Left colon (tissue), 2 donors: ENCODE measurements around the gene DET1. TPM values are rescaled to one million over a fixed set of nuclear protein-coding genes. Genes with fewer than 3 reads are reported as not detected.

ENCODE experiments used
- ATAC-seq: fragments of 200-7000 bp; cut with Tn5 transposase; one replicate; pipeline ENCODE4 v1.9.1; 2020; ENCODE audit warnings: mild to moderate bottlenecking, moderate library complexity
- DNase-seq, 2 donors: peaks; one replicate each; pipeline ENCODE4 v3.0.0-alpha.2; 2020
- intact Hi-C, 2 donors: fragments of 100-400 bp; cut with DNase I in 1 of 2; cut with micrococcal nuclease in 1 of 2; formaldehyde crosslinking; loops; one replicate each; pipeline versions ENCODE4 v1.11.2 to v1.14.0; 2022; cut with DNase I, micrococcal nuclease
- total RNA-seq, 2 donors: library from RNA; stranded (reverse); fragmentation: NEBNext Ultra II Directional; extraction: Animal tissue kit (Norgen Biotek cat#: 25700); gene quantifications; one replicate each; pipeline ENCODE4 v1.2.1, GENCODE V29; 2021
- donor health status: DM: no; HTN: no; CAD: no.
- donor health status: DM: yes; HTN: yes; CAD: no.

DET1 gene
- total RNA-seq, 2 donors from 2014 or later = 5.3 to 5.9 TPM

- intact Hi-C loops = no loop called here
- ATAC-seq (no peak), DNase-seq (no peak)
Measured at GRCh38 chr15:88509964-88510363, 36.5 kb downstream of the DET1 start.

DNA sequence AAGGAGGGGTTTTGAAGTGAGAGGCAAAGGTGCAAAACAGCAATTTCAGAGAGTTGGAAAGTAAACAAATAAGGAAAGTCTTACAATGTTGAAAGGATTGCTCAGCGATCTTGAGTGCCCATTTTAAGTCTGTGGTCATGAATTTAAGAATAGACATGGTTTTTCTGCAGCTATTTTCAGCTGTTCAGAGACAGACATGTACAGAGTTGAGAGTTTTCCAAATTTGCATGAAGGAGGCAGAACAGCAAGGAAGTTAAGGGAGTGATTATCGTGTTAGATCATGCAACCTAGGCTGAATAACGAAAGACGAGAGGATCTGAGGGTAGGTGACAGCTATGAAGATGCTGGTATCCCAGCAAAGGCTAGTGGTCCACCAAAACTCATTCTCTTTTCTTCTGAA, 37.2 kb downstream of the DET1 start:
- ATAC-seq (no peak), DNase-seq (no peak)
- intact Hi-C loops = no loop called here

- ATAC-seq = no peak
- DNase-seq = no peak
- intact Hi-C loops = no loop called here
Measured at GRCh38 chr15:88506628-88507027, 39.9 kb downstream of the DET1 start.

DNA sequence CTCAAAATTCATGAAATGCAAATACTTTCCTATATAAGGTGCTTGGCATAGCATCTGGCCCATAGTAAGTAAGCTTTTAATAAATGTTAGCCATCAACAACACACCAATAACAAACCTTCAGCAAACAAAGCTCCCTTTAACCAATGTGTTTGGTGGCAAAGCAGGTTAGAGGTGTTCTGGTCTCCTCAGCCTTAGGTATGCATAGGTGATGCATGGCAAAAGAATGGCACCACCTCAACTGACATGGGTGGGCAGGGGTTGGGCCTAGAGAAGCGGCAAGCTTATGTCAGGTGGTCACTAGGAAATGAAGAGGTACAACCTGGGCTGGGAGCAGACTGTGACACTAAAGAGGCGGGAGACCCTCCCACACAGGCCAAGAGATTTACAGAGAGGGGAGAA, 40.8 kb downstream of the DET1 start:
- no peak for DNase-seq
- intact Hi-C loops = no loop called here
- ATAC-seq = no peak

DNA sequence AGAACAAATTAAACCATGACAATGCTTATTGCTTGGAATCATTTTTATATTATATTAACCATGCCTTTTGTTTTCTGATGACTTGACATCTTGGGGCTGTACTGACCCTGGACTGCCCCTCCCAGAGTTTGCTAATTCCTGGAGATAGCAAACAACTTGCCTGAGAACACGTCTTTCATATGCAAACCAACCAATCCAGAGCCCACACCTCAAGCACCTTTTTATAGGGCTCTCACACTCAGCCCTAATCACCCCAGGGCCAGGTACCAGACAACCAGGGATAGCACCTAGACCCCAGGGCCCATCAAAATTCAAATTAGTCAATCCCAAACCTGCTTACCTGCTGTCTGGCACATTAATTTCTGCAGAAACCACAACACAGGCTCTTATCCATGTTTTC, 42.0 kb downstream of the DET1 start:
- ATAC-seq (no peak), DNase-seq (no peak)
- intact Hi-C loops = no loop called here

DNA sequence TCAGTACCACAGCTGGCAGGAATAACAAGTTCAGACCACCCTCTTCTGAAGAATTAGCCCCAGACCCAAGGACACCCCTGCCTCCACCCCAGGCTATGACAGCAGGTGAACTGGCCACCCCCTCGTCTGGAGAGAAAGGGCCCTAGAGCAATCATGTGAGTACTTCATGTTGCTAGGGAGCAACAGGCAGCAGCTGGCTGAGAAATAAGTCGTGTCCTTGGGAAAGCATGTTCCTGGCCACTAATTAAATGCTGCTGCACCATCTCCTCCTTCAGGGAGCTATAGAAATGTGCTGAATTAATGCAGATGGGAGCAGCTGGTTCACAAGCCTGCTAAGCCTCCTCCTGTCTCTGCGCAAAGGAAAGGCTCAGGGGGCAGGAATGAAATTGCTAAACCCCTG, 47.5 kb downstream of the DET1 start:
- ATAC-seq = no peak
- intact Hi-C loops = no loop called here
- no peak for DNase-seq

DNA sequence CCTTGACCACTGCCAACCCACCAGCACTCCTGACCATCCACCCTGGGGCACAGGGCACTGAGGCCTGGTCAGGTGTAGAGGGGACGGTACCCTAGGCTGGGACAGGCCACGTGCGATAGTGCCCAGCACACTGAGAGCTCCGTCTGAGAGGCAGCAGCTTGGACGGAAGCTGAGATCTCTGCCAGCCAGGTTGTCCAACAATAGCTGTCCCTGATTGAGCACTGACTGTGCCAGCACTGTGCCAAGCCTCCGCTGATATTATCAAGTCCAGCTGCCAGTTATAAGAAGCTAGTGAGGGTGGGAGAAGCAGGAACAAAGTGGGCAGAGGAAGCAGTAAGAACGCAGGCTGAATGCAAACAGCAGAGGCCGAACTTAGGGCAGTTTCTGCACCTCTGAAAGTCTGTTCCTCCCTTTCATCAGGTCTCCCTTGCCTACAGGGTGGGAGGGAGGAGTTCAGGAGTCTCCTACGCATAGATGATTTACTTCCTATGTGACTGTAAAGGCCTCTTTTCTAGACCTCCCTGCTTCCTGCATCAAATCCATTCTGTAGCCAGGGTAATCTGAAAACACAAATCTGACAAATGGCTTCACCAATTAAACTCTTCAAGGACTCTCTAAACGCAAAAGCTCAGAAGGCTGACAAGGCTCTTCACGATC, 49.2 kb downstream of the DET1 start:
- intact Hi-C loops = no loop called here
- DNase-seq (no peak), ATAC-seq (no peak)

DNA sequence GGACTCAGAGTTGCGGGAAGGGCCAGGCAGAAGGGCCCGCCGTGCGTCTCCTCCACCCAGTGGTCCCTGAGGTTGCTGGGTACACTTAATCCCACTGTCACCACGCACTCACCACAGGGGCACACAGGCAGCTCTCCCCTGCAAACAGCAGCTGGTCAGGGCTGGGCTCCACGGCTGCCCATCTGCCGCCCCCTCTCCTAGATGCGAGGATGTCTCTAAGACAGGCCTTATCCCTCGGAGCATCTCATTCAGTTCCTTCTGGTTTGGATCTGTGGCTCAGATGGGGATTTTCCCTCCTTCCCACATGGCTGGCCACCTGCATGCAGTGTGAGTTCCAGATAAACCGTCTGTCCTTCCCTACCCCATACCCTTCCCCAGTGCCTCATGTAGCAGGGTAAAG, 52.6 kb downstream of the DET1 start:
- intact Hi-C loops = no loop called here
- DNase-seq (no peak), ATAC-seq (no peak)

GRCh38 chr15:88491158-88491557, 55.3 kb downstream of the DET1 start:
- peak in 1 of 2 donors; percentile 33 for DNase-seq

DNA sequence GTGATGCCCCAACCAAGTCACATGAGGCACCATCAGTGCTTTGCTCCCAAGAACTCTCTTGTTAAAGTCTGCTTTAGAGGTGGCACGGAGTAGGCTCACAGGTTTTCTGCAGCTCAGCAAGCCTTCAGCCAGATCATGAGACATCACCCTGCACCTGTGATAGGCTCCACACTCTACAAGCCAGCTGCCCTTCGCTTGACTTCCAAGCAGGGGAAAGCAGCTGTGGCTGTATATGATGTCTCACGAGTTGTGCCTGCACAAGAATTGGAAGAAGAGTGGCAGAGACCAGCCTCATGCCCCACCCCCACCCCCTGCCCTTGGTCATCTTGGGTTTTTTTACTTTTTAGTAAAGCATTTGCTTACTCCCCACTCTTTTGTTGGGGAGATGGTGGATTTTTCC, 56.4 kb downstream of the DET1 start:
- no peak for DNase-seq
- no peak for ATAC-seq
- intact Hi-C loops = no loop called here

More at GRCh38 chr15:88491158-88491557, 55.3 kb downstream of the DET1 start:
- intact Hi-C loops = no loop called here
- peak; percentile 64 for ATAC-seq

GRCh38 chr15:88489321-88489720, 57.2 kb downstream of the DET1 start:
- ATAC-seq = no peak
- intact Hi-C loops = no loop called here

DNA sequence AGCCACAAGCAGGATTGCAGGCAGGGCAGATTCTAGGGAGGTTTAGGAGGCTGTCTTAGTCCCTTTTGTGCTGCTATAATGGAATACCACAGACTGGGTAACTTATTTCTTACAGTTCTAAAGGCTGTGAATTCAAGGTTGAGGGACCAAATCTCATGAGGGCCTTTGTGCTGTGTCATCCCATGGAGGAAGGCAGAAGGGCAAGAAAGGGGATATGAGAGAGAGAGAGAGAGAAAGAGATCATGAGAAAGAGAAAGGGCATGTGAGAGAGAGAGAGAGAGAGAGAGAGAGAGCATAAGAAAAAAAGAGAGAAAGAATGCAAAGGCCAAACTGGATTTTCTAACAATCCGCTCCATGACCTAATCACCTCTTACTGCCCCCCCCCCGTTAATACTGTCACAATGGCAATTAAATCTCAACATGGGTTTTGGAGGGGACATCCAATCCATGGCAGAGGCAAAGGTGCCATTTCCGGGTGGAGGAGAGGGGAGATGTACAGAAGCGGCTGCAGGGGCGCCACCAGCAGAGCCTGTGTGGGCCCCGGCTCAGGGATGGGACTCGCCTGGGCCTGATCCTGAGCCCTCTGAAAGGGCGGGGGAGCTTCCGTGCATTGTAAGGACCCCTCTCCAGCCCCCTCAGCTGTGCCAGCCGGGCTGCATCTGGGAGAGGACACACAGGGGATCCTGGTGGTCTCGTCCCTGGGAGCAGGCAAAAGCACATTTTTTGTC, 58.5 kb downstream of the DET1 start:
- DNase-seq = no peak
- ATAC-seq = no peak
- intact Hi-C loops = no loop called here

More at GRCh38 chr15:88489321-88489720, 57.2 kb downstream of the DET1 start:
- DNase-seq = no peak

DNA sequence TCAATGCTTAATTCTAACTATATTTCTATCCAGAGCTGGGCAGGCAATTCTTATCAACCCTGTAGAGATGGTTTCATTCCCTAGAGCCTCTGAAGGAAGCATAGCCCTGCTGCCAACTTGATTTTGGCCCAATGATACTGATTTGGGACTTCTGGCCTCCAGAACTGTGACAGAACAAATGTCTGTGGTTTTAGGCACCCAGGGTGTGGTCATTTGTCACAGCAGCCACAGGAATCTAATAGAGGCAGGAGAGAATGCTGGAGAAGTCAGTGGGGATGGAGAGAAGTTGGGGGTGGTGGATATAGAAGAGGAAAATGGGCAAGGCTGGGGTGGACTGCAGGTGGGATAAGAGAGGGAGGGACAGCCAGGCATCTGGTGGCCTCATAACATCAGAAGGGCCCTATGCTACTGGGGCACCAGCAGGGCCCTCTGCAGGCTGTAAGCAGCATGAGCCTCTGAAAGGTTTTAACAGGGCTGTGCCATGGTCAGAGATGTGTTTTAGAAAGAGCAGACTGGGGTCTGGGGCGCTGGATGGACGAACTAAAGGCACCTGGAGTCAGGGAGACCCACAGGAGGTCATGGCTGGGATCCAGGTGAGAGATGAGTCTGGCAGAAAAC, 59.2 kb downstream of the DET1 start:
- ATAC-seq = no peak
- intact Hi-C loops = no loop called here
- DNase-seq = no peak

GRCh38 chr15:88484682-88485331, 61.7 kb downstream of the DET1 start:
- intact Hi-C loops = no loop called here
- DNase-seq = no peak

GRCh38 chr15:88482263-88482662, 64.2 kb downstream of the DET1 start:
- intact Hi-C loops = no loop called here
- no peak for DNase-seq
- ATAC-seq = no peak

More at GRCh38 chr15:88484682-88485331, 61.7 kb downstream of the DET1 start:
- no peak for ATAC-seq

DNA sequence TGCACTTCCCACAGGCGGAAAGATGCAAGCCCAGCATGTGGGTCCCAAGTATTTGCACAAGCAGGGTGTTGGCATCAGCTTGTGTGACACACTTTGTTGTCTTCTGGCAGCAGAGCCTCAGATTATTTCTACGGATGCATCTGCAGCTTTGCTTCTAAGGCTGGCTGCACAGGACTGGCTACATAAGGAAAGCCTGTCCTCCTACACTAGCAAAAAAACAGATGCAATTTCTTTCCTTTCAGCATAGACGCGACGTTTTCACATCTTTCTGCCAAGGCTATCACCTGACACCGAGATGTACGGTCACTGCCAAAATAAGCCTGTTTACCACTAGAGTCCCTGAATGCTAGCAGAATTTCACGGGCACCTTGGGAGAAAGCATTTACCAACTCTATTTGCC, 65.5 kb downstream of the DET1 start:
- ATAC-seq (no peak), DNase-seq (no peak)
- intact Hi-C loops = no loop called here

DNA sequence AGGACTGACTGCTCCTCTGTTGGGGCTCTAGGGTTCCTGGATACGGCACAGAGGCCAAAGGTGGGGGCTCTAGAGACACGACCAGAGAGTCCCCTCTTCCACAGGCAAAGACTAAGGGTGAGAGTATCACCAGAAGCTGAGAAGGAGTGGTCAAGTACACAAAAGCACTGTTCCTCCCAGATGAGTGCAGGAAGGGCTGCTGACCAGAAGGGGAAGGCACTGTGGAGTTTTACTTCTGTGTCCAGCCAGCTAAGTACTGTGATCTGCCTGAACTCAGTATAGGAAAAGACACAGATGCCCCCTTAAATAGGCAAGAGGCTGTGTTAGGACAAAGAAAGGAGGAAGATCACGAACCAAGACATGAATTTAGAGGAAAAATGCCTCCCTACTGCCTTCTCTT, 67.3 kb downstream of the DET1 start:
- ATAC-seq = no peak
- DNase-seq = no peak
- intact Hi-C loops = loop anchor here in 1 of 2 donors (10.0 kb wide), 1 partner anchor 146 kb away; the partner anchor contains the start of gene AEN

DNA sequence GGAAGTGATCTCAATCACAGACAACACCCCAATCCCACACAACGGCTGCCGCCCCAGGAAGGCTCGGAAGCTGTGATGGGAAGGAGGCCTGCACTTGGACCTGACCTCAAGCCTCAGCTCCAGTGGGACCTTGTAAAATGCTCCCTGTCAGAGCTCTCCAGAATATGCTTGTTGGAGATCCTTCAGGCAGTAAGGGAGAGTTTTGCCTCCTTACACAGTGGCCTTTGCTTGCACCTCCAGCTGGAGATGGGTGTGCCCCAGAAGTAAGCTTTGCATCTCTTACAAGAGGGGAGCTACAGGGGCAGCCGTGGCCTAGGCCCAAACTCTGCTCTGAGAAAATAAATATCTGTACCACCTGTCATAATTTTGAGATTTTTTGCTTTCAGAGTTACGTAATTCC, 68.6 kb downstream of the DET1 start:
- intact Hi-C loops = loop anchor here in 1 of 2 donors (10.0 kb wide), 1 partner anchor 147 kb away; the partner anchor contains the start of gene AEN
- DNase-seq (no peak), ATAC-seq (no peak)

- no peak for ATAC-seq
- intact Hi-C loops = loop anchor here in 1 of 2 donors (10.0 kb wide), 1 partner anchor 148 kb away; the partner anchor contains the start of gene AEN
- DNase-seq = no peak
Measured at GRCh38 chr15:88477126-88477525, 69.4 kb downstream of the DET1 start.
